GM19324 (cell line): ENCODE results near the gene PKIB.
A peak's percentile ranks its signal among the peaks of the same experiment; 100 is the strongest.

Experiments used
- ATAC-seq: cut with Tn5 transposase; IDR thresholded peaks from one replicate; pipeline ENCODE4 v1.9.1; 2021; ENCODE audit warnings: mild to moderate bottlenecking, moderate library complexity; ENCODE audit not compliant: unreplicated experiment, low FRiP score

The PKIB gene

DNA sequence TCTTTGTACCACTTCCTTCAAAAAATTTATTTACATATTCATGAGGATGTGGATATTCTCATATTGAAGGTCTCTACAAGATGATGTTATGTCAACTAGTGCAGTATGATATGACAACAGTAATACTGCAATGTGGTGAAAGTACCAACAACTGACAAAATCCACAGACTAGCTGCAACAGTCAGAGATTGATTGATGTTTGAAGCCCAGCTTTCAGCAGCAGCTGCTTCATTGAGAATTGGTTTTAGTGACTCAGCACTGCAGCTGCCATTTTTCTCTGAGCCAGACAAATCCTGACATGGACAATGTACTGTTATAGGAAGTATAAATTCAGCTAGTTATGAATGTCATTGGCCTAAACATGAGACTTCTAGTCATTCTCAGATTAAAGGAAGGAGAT, 53.8 kb downstream of the PKIB start:
- no peak for ATAC-seq

DNA sequence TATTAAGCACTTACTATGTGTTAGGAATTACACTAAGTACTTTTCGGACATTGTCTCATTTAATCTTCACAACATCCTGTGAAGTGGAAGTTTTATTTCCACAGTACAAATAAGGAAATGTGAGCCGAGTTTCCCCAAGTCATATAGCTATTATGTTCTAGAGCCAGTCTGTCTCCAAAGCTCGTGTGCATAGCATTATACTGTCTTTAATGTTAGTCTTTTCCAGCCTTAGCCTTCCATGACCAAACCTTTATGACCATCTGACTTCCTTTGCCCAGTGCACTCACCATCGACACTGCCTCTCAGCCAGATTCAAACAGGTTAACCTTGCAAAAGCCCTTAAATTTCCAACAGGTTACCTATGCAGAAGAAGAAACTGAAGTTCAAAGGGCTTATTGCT, 55.7 kb downstream of the PKIB start:
- ATAC-seq, result no peak

DNA sequence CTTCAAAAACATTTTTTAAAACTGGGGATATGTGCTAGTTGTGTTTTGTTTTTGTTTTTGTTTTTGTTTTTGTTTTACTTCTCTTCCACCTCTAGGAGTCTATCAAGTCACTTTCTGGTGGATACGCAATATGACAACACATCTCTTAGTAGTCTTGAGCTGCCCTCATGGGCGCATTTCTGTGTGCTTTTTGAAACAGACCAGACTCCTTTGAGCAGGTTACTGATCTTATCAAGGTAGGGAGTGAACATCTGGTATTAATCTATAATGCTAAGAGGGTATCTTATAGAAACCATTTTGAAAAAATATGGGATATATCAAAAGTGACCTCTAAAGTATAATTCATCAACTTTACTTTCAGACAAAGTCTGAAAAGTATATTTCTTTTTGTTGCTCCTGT, 56.2 kb downstream of the PKIB start:
- no peak for ATAC-seq

DNA sequence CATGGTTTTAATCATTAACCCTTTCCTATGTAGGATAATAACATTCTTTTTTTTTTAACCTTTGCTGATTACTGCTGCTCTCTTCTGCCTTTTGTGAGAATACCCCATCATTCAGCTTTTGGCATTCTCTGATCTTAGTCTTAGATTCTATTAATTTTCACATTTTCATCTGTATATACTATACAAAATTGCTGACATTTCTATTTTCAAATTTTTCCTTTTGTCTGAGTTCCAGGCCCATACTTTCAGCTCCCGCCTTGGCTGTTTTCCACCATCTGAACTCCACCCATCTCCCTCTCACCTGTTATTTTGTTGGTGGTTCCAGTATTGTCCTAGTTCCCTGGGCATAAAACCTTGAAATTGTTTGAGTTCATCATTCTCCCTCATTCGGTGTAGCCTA, 59.2 kb downstream of the PKIB start:
- ATAC-seq, result no peak

DNA sequence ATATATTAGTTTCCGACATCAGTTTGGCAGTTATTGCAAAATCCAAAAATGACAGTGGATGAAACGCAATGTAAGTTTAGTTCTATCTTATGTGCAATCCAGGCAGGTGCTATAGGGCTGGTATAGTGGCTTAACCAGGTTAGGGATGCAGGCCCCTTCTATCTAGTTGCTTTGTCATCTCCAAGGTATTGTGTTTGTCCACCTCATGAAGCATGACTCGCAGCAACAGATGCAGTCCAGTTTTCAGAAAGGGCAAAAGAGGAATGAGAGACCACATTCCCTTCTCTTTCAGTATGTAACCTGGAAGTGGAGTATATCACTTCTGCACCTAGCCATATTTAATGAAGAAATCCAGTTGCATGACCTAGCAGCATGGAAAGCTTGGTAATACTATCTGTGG, 59.7 kb downstream of the PKIB start:
- ATAC-seq, result no peak

DNA sequence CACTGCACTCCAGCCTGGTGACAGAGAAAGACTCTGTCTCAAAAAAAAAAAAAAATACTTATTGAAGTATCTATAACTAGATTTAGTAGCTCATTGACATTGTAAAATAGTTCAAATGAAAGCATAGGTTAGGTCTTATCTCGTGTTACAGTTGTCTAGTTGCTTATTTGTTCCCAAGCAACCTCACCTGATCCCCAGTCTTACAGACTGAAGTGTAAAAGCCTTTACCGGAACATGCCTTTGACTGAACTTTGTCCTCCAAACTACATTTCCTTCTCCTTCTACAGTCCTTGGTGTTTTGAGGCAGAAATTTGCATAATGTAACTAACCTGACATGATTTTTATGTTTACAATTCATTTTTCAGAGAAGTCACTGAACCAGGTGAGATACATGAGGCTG, 61.0 kb downstream of the PKIB start:
- no peak for ATAC-seq

DNA sequence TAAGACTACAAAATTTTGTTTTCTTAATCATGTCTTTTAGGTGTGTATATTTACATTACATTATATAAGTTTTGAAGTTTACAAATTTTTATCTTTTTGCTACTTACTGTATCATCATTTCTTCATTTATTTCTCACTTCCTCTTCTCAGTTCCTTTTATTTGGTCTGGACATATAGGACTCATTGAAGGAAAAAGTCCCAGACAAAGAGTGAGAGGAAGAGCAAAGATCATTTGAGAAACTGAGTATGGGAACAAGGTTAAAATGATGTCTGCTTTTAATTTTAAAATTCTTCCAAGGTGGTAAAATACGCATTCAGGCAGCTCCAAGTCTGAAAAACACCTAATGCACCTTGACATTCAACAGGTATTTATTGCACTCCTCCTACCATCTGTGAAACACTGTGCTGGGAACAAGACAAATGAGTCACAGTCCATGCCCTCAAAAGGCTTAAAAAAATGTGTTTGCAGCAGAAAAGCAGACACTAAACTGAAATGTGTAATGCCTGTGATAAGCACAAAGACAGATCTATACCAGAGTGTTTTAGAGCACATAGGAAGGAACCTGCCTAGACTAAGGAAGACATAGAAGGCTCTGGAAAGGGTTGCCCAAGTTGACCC, 63.2 kb downstream of the PKIB start:
- ATAC-seq, result no peak

DNA sequence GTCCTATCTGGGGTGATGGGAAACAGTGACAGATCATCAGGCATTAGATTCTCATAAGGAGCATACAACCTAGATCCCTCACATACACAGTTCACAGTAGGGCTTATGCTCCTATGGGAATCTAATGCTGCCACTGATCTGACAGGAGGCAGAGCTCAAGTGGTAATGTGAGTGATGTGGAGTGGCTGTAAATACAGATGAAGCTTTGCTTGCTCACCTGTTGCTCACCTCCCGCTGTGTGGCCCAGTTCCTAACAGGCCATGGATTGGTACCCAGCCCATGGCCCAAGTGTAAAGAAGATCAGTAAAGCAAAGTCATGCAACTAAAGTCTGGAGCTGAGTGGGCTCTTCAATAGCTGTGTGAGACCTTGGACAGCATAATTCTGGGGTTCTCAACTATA, 65.9 kb downstream of the PKIB start:
- no peak for ATAC-seq

DNA sequence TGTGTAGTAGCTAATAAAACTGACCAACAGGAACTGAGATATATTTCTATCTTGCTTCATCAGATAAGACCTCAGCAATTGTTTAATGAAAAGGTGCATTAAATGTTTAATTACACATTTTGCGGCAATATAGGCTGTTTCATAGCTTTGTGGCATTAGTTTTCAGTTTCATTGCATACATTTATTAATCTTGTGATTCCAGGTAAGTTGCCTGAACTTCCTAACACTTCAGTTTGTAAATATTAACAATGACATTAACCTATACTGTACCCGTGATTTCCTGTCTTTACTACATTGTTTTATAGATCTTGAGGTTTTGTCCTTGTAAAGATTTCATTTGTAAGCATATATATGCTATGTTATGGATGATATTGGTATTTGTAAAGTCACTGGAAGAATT, 66.5 kb downstream of the PKIB start:
- ATAC-seq, result no peak

DNA sequence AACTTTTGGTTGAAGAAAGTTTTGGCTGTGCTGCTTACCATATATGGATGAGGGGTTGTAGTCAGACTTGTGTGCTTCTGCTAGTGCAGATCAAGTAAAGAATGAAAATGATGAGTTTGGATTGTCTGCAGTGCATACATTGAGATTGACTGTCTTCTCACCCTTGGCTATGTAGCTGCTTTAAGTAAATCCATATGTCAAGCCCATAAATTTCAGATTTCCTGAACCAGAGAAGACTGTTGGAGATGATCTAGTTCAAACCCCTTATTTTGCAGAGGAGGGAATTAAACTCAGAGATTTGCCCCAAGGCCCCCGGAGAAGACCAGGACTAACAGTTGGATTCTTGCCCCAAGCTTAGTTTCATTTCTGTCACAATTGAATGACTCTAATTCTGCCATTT, 67.2 kb downstream of the PKIB start:
- no peak for ATAC-seq

DNA sequence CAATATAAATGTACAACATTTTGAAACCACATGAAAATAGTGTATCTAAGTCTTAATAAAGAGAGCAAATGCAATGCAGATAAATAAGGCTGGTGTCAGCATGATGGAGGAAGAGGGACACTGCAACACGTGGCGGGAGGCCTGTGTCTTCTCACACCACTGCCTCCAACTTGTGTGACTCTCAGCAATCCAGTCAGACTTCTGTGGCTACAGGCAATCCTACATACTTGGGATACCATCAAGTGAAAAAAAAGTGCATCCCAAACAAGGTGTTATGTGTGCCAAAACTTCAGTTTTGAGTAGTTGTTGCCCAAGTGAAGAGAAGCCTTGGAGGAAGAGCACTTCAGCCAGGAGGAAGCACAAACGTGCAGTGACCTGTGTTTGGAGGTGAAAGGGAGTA, 68.6 kb downstream of the PKIB start:
- no peak for ATAC-seq

DNA sequence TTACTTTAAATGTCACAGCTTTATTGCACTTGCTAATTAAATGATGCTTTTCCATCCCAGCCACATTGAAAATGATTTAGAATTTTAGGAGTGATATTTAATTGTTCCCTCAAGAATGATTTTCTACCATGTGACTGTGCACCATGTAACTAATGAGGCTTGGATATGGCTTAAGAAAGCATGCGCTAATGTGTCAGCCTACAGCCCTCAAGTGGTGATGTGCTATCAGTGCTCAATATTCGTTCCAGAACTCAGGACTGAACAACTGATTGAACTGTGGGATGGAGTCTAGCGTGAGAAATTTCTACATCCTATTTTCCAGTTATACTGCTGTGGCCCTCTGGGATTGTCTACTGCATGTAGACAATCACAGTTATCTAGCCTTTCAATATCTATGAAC, 71.5 kb downstream of the PKIB start:
- ATAC-seq, result no peak

DNA sequence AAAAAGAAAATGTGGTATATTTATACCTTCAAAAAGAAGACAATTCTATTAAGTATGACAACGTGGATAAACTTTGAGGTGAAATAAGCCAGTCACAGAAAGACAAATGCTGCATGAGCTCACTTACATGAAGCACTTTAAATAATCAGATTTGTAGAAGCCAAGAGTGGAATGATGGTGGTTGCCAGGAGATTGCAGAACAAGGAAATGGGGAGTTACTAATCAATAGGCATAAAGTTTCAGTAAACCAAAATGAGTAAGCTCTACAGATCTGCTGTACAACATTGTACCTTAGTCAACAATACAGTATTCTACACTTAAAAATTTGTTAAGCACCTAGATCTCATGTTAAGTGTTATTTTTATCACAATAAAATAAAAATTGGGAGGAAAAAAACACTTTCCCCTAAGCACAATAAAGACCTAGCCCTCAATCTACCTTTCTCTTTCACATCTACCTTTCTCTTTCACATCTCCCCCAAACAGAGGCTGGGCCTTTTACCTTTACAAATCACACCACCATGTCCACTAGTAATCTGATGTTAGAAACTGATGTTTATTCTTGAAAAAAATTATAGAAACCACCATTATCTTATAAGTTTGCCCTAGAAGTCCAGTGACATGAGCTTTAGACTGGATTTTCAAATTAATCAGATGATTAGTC, 73.9 kb downstream of the PKIB start:
- ATAC-seq, result peak; percentile 70

DNA sequence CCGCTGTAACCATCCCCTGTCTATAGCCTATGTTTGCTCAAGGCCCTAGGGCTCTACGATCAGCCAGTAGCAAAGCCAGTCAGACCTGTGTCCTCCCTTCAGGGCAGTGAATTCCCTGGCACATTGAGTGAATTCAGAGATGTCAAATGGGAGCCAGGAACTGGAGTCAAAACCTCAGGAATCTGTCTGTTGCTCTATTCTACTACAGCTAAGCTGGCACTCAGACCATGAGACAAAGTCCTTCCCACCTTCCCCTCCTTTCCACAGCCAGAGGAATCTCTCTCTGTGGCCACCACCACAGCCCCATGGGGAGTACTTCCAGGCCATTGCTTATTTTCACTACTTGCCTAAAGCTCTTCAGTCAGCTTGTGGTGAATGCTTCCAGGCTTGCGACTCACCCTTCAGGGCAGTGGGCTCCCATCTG, 82.0 kb downstream of the PKIB start:
- no peak for ATAC-seq

DNA sequence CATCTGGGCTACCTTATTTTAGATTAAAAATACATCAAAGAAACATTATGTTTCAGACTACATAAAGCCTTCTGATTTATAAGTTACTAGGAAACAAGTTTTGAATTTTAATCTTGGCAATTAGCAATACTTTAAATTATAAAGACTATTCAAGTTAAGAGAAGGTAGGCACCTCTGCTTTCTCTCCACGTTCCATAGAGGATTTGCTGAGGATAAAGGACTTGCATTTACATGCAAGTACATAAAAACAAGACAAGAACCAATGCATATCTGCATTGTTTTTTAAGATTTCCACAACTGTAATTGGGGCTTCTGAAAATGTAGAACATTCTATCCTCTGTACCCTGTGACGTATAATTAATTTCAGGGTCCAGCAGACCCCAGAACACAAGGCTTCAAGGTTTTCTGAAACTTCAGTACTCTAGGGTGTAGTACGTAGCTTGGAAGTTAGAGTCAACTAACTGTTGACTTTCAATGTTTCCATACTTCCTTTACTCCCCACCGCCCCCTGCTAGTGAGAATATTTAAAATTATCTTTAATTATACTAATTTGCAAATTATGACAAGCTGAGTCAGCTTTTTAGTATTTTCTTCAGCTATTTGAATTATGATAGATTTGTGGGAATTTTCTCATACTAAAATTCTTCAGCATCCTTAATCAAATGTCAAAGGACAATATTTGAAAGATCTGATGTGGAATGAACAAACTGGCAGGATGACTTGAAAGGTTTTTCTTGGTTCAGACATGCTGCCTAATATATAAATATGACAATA, 82.8 kb downstream of the PKIB start:
- no peak for ATAC-seq

DNA sequence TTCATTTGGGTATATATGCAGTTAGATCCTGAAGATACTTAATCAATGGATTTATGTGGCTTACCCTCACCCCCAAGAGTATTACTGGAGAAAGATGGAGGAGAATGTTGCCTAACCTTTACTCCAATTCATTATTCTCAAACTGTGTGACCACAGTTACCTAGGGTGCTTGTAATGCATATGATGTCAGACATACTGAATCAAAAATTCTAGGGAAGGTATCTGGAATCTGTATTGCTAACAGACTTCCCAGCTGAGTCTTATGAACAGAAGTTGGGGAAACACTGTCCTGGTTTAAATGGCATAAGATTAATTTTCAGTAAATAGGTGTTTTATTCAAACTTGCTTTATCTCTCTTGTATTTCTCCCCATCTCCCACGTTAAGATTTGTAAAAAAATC, 83.9 kb downstream of the PKIB start:
- no peak for ATAC-seq

DNA sequence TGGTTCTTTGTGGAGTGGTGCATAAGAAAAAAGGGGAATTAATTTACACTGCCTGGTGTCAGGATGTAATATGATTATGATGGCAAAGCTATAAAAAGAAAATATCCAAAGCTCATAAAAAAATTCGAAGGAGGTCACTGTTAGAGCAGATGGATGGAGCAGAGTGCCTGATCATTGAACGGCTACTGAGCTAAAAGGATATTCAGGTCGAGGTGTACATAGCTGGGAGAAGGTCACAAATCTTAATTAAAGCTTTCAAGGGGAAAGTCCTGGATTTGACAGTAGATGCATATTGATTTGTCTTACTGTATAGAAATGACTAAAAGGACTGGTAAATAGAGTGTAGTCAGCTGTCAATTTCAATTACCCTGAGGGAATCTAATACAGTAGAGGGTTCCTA, 84.4 kb downstream of the PKIB start:
- ATAC-seq, result no peak

DNA sequence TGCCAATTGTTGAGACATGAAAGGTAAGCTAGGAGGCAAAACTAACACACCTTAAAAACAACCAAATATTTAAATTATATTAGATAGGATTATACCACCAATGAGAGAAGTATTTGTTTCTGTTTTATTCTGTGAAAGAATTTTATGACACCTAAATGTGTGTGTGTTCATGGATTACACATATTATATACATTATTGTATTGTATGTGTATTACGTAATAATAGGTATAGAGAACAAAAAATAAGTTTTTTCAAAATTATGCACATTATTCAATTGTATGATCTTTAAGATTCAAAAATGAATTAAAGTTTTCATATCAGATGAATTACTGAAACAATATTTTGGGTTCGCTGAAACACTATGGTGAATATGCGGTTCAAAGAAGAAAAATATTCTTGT, 85.0 kb downstream of the PKIB start:
- no peak for ATAC-seq

DNA sequence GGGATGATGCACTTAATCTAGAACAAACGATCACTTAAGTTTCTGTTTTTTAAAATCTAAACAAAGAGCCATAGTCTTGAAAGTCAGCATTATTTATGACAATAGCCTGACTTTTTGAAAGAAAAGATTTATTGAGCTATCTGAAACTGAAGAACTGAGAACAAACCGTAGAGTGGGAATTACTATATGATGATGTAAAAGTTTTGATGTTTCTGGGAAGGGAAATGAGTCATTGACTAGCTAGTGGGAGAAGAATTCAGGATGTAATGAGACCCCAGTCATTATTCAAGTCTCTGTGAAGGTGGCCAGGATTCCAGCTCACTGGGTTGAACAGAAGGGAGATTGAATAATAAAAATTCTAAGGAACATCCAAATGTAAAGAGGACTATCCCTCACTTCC, 85.9 kb downstream of the PKIB start:
- no peak for ATAC-seq

DNA sequence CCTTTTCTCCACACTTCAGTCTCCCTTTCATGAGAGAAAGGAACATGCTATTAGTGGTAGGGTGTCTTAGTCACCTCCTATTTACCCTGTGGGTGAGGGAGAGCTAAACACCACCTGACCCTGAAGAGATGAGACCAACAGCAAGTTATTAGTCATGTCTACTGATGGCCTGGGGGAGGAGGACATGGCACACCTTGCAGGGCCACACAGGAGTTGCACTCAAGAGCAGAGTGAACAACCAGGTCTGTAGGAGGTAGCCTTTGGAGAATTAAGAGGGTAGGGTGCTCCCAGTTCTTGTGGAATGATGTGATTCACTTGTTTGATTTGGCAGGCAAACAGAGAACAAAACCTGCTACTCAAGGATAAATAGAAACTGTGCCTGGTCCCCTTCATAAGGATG, 86.6 kb downstream of the PKIB start:
- ATAC-seq, result no peak

DNA sequence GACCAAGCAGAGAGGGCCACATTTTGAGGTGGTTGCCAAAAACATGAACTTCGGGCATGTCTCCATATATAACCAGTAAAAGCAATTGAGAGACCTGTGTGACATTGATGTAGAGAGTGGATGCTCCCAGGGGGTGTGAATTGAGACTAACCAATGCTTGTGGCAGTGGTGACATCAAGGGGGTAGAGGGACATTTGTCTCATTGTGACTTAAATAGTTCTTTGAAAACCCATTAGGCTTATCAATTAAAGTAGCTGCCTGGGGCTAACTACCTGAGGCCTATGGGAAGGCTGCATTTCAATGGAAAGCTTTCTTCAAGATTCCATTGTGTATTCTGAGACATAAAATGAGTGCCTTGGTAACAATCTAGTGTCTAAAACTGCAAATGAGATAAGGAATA, 87.3 kb downstream of the PKIB start:
- ATAC-seq, result no peak

DNA sequence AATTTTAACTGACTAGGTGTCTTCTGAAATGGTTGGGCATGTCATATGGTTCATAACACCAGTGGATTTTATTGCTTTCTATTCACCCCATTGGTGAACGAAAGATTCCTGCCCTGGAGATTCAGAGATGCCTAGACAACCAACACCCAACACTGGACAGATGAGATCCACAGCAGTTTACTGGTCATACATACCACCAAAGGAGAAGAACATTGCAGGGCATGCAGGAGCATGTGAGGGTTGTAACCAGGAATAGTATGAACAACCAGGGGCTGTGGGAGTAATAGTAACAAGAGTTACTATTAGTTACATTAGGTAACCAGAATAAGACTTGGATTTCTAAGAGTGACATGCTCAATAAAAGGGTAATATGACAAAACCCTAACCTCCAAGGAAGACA, 91.5 kb downstream of the PKIB start:
- no peak for ATAC-seq
